HCT116 (cell line): ENCODE measurements around the gene TRPC6. TPM values are rescaled to one million over a fixed set of nuclear protein-coding genes. Genes with fewer than 3 reads are reported as not detected.
A peak's percentile ranks its signal among the peaks of the same experiment; 100 is the strongest.

ENCODE experiments used
- ATAC-seq: fragments of 200-7000 bp; cut with Tn5 transposase; 2 replicates; pipeline ENCODE4 v1.9.1; 2020; ENCODE audit warnings: mild to moderate bottlenecking, moderate library complexity
- BruUV-seq: library from RNA; stranded (reverse); fragments of 400-500 nt; replicated peaks from 2 replicates; lab custom pipeline; 2021; lab: Mats Ljungman, UMichigan
- CTCF ChIA-PET: fragments of 300-600 bp; sonication (Branson Sonifier 250); formaldehyde crosslinking; loops from one replicate; lab custom pipeline; 2021; ENCODE audit warnings: antibody characterized with exemption; lab: Charles Lee
- POLR2A ChIA-PET: fragments of 300-600, 350-600 bp; sonication (Branson Sonifier 250); formaldehyde crosslinking; loops from one replicate; lab custom pipeline; 2021; ENCODE audit warnings: antibody characterized with exemption; lab: Charles Lee
- RAD21 ChIA-PET, 2 experiments: fragments of 300-600 bp; sonication (Branson Sonifier 250); formaldehyde crosslinking; loops; one replicate each; lab custom pipeline; 2023; ENCODE audit warnings: low total read pairs in 2 of 2; ENCODE audit not compliant: uncharacterized antibody in 2 of 2, unreplicated experiment in 2 of 2, low non-redundant PET in 1 of 2; lab: Charles Lee
- DNase-seq: peaks from one replicate; pipeline ENCODE4 v3.0.0-alpha.2; 2010; ENCODE audit warnings: low read depth, low spot score
- H2AFZ ChIP-seq: fragments of 200-600 bp; shearing (Covaris generic), sonication (generic); 2 replicates; pipeline ENCODE4 v1.6.1; 2017; ENCODE audit warnings: low read depth, mixed run types, mixed read lengths, antibody characterized with exemption, low read length; ENCODE audit not compliant: poor library complexity, severe bottlenecking
- H3K27ac ChIP-seq: 2 replicates; pipeline ENCODE4 v1.5.1; 2012; ENCODE audit warnings: low read depth, low read length
- H3K27me3 ChIP-seq: fragments of 200-600 bp; sonication (generic); 2 replicates; pipeline ENCODE4 v1.6.1; 2016; ENCODE audit warnings: mixed run types, low read length, mixed read lengths; ENCODE audit not compliant: insufficient read depth
- H3K36me3 ChIP-seq, 2 experiments: fragments of 200-500 bp in 1 of 2; fragments of 200-600 bp in 1 of 2; sonication (Bioruptor generic) in 1 of 2; sonication (generic) in 1 of 2; 2 replicates each; pipeline versions ENCODE4 v1.5.1 to v1.6.1; 2014 to 2016; ENCODE audit warnings: low read length in 2 of 2, inconsistent platforms in 1 of 2, mixed read lengths in 1 of 2, mixed run types in 1 of 2; ENCODE audit not compliant: insufficient read depth in 2 of 2, control insufficient read depth in 1 of 2
- H3K4me1 ChIP-seq, 2 experiments: fragments of 200-600 bp in 1 of 2; sonication (generic) in 1 of 2; 2 replicates each; pipeline versions ENCODE4 v1.5.1 to v1.6.1; 2012 to 2017; ENCODE audit warnings: low read length in 2 of 2, inconsistent platforms in 1 of 2, mild to moderate bottlenecking in 1 of 2, mixed read lengths in 1 of 2, mixed run types in 1 of 2, moderate library complexity in 1 of 2; ENCODE audit not compliant: insufficient read depth in 2 of 2, control insufficient read depth in 1 of 2
- H3K4me2 ChIP-seq: fragments of 200-600 bp; sonication (generic); 2 replicates; pipeline ENCODE4 v1.6.1; 2017; ENCODE audit warnings: mixed run types, low read length, mixed read lengths
- H3K4me3 ChIP-seq, 2 experiments: fragments of 200-600 bp in 1 of 2; sonication (generic) in 1 of 2; replicated peaks in 1 of 2; 2 replicates each; pipeline ENCODE4 v1.5.1; 2011 to 2016; ENCODE audit warnings: low read length in 2 of 2, control low read depth in 1 of 2, low read depth in 1 of 2, mild to moderate bottlenecking in 1 of 2, mixed read lengths in 1 of 2, mixed run types in 1 of 2
- H3K79me2 ChIP-seq: fragments of 200-600 bp; sonication (generic); 2 replicates; pipeline ENCODE4 v1.6.1; 2017; ENCODE audit warnings: mild to moderate bottlenecking, mixed run types, low read length, moderate library complexity, mixed read lengths; ENCODE audit not compliant: insufficient read depth
- H3K9ac ChIP-seq: fragments of 200-600 bp; sonication (generic); 2 replicates; pipeline ENCODE4 v1.6.1; 2016; ENCODE audit warnings: low read length, mixed read lengths
- H3K9me2 ChIP-seq: fragments of 200-600 bp; sonication (generic), shearing (Covaris generic); 2 replicates; pipeline ENCODE4 v1.6.1; 2017; ENCODE audit warnings: mixed run types, mild to moderate bottlenecking, moderate library complexity; ENCODE audit not compliant: insufficient read depth
- H3K9me3 ChIP-seq, 2 experiments: fragments of 200-500 bp in 1 of 2; fragments of 200-600 bp in 1 of 2; sonication (Bioruptor generic) in 1 of 2; sonication (generic) in 1 of 2; 2 replicates each; pipeline ENCODE4 v1.6.1; 2014 to 2017; ENCODE audit warnings: low read length in 2 of 2, mixed read lengths in 2 of 2, inconsistent platforms in 1 of 2, low read depth in 1 of 2, mild to moderate bottlenecking in 1 of 2, mixed run types in 1 of 2, moderate library complexity in 1 of 2; ENCODE audit not compliant: control insufficient read depth in 1 of 2, insufficient read depth in 1 of 2
- H4K20me1 ChIP-seq: fragments of 200-600 bp; sonication (generic), shearing (Covaris generic); 2 replicates; pipeline ENCODE4 v1.6.1; 2017; ENCODE audit warnings: mixed run types, mild to moderate bottlenecking, moderate library complexity; ENCODE audit not compliant: insufficient read depth
- CBX3 ChIP-seq: IDR thresholded peaks from 2 replicates; pipeline ENCODE4 v1.6.1; 2012; ENCODE audit warnings: low read depth
- CEBPB ChIP-seq: IDR thresholded peaks from 2 replicates; pipeline ENCODE4 v1.6.1; 2012; ENCODE audit warnings: low read depth
- ELF1 ChIP-seq: IDR thresholded peaks from 2 replicates; pipeline ENCODE4 v1.6.1; 2012; ENCODE audit warnings: low read depth, borderline replicate concordance
- EZH2phosphoT487 ChIP-seq: fragments of 200-600 bp; IDR thresholded peaks from 2 replicates; pipeline ENCODE4 v1.6.1; 2018; ENCODE audit warnings: antibody characterized with exemption, borderline replicate concordance
- FOSL1 ChIP-seq: IDR thresholded peaks from 2 replicates; pipeline ENCODE4 v1.6.1; 2012; ENCODE audit warnings: low read depth
- JUND ChIP-seq: IDR thresholded peaks from 2 replicates; pipeline ENCODE4 v1.6.1; 2012
- POLR2AphosphoS5 ChIP-seq: IDR thresholded peaks from 2 replicates; pipeline ENCODE4 v1.6.1; 2011; ENCODE audit warnings: mild to moderate bottlenecking, low read depth, low read length, moderate library complexity
- RAD21 ChIP-seq: IDR thresholded peaks from 2 replicates; pipeline ENCODE4 v1.6.1; 2012; ENCODE audit warnings: low read depth, mild to moderate bottlenecking
- REST ChIP-seq: IDR thresholded peaks from 2 replicates; pipeline ENCODE4 v1.6.1; 2012; ENCODE audit warnings: low read depth
- SIN3A ChIP-seq: IDR thresholded peaks from 2 replicates; pipeline ENCODE4 v1.6.1; 2012; ENCODE audit warnings: low read depth
- SP1 ChIP-seq: IDR thresholded peaks from 2 replicates; pipeline ENCODE4 v1.6.1; 2012; ENCODE audit warnings: low read depth
- SRF ChIP-seq: IDR thresholded peaks from 2 replicates; pipeline ENCODE4 v1.6.1; 2012; ENCODE audit warnings: low read depth
- TCF7L2 ChIP-seq: IDR thresholded peaks from 2 replicates; pipeline ENCODE4 v1.7.0; 2011; ENCODE audit warnings: borderline replicate concordance, inconsistent platforms; ENCODE audit not compliant: insufficient read depth, insufficient read length; ENCODE audit errors: extremely low read depth
- YY1 ChIP-seq: IDR thresholded peaks from 2 replicates; pipeline ENCODE4 v1.6.1; 2011; ENCODE audit warnings: low read length, low read depth, moderate library complexity, mild to moderate bottlenecking; ENCODE audit not compliant: insufficient replicate concordance; ENCODE audit errors: extremely low read depth
- intact Hi-C: fragments of 100-400 bp; cut with micrococcal nuclease; formaldehyde crosslinking; loops from 2 replicates; pipeline ENCODE4 v1.10.0; 2022
- total RNA-seq: library from RNA; stranded (reverse); gene quantifications from one replicate; pipeline ENCODE4 v1.2.1, GENCODE V29; 2021; ENCODE audit not compliant: unreplicated experiment
- TF ChIP-seq, protein P1 (sequence below): IDR thresholded peaks from 2 replicates; pipeline ENCODE4 v1.6.1; 2012
- TF ChIP-seq, protein P2 (sequence below), 3 experiments: fragments of 200-600 bp in 1 of 3; sonication (generic) in 1 of 3; IDR thresholded peaks in 2 of 3; conservative IDR thresholded peaks in 1 of 3; 2 replicates each; pipeline ENCODE4 v1.5.1; 2012 to 2017; ENCODE audit warnings: low read depth in 2 of 3, low read length in 2 of 3, antibody characterized with exemption in 1 of 3, borderline replicate concordance in 1 of 3, control low read depth in 1 of 3, mild to moderate bottlenecking in 1 of 3, mixed read lengths in 1 of 3, mixed run types in 1 of 3, moderate library complexity in 1 of 3; ENCODE audit not compliant: insufficient read depth in 1 of 3

Gene TRPC6
- total RNA-seq, 1 experiment from 2014 or later, result not detected

GRCh38 chr11:101458161-101458560 is 125.6 kb downstream of the TRPC6 start (continued):
- no peak for TF ChIP-seq TCF7L2
- no peak for TF ChIP-seq RAD21
- no peak for TF ChIP-seq POLR2AphosphoS5
- no peak for TF ChIP-seq CBX3

DNA sequence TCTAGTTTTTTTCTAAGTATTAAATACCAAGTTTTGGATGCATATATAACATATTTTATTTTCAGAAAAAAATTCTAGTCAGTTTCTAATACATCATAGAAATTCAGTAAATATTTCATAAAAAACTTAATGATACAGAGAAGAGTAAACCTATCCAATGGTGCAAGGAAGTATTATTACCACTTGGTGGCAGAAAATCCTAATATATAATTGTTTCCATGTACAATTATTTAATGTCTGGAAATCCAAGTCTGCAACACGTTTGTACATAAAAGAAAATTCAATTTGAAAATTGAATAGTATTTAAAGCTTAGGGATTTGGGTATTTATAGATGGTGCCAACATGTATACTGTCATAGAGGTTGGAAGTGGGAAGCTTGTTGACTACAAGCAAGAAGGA is 127.0 kb downstream of the TRPC6 start:
- POLR2A ChIA-PET, result no interaction called here
- RAD21 ChIA-PET, result no interaction called here
- H3K9ac ChIP-seq, result no peak overlapping the region
- CTCF ChIA-PET, result interaction anchor here (0.9 to 4.7 kb wide), 8 partner anchors 13 to 1156 kb away, joined by 3 to 40 read pairs (median 5); no protein-coding TSS in a partner anchor
- no peak overlapping the region for H2AFZ ChIP-seq
- no TSS peak for BruUV-seq
- no peaks in the 10 kb centered on the region for H3K9me3 ChIP-seq
- no peaks in the 10 kb centered on the region for H3K36me3 ChIP-seq
- H4K20me1 ChIP-seq, result no peaks in the 10 kb centered on the region
- ATAC-seq, result peak; percentile 53; the same call in 1 of the 2 replicates
- DNase-seq, result no peak
- H3K9me2 ChIP-seq, result no peaks in the 10 kb centered on the region
- H3K27me3 ChIP-seq, result no peaks in the 10 kb centered on the region
- H3K79me2 ChIP-seq, result no peaks in the 10 kb centered on the region
- no peaks in the 10 kb centered on the region for H3K4me1 ChIP-seq
- no peak overlapping the region for H3K27ac ChIP-seq
- H3K4me2 ChIP-seq, result no peak overlapping the region
- intact Hi-C loops, result loop anchor here (1.0 to 5.0 kb wide), 3 partner anchors 391 to 1155 kb away; no protein-coding TSS in a partner anchor
- H3K4me3 ChIP-seq, result no peak overlapping the region
- TF ChIP-seq SRF (no peak), SP1 (no peak), POLR2AphosphoS5 (no peak), CBX3 (no peak), REST (no peak), JUND (no peak), EZH2phosphoT487 (no peak), FOSL1 (no peak), SIN3A (no peak), CEBPB (no peak), ELF1 (no peak), RAD21 (peak; percentile 66), YY1 (no peak)
- TF ChIP-seq, protein P1, sequence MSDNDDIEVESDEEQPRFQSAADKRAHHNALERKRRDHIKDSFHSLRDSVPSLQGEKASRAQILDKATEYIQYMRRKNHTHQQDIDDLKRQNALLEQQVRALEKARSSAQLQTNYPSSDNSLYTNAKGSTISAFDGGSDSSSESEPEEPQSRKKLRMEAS, result no peak
- TF ChIP-seq, protein P2, sequence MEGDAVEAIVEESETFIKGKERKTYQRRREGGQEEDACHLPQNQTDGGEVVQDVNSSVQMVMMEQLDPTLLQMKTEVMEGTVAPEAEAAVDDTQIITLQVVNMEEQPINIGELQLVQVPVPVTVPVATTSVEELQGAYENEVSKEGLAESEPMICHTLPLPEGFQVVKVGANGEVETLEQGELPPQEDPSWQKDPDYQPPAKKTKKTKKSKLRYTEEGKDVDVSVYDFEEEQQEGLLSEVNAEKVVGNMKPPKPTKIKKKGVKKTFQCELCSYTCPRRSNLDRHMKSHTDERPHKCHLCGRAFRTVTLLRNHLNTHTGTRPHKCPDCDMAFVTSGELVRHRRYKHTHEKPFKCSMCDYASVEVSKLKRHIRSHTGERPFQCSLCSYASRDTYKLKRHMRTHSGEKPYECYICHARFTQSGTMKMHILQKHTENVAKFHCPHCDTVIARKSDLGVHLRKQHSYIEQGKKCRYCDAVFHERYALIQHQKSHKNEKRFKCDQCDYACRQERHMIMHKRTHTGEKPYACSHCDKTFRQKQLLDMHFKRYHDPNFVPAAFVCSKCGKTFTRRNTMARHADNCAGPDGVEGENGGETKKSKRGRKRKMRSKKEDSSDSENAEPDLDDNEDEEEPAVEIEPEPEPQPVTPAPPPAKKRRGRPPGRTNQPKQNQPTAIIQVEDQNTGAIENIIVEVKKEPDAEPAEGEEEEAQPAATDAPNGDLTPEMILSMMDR (IDR thresholded peaks at IDR 0.05 in 2 of 3, conservative IDR thresholded peaks at IDR 0.05 in 1 of 3; ENCODE audit: borderline replicate concordance in 1 of 3, insufficient read depth in 1 of 3, low read depth in 2 of 3, low read length in 2 of 3), result peak; percentile 21 to 56 (median 48); a peak in 4 of 6 replicates
